SIG-M5 treated with dmso at 0.1 percent for 504 hours (cell line): ENCODE results near the gene ATP2B2.

ENCODE experiments used
- DNase-seq: peaks from one replicate; lab custom pipeline; 2025; ENCODE audit not compliant: unreplicated experiment; lab: John Stamatoyannopoulos, UW

The ATP2B2 gene

GRCh38 chr3:10471054-10471688 is 34.2 kb downstream of the ATP2B2 start:
- DNase-seq: no peak

GRCh38 chr3:10470120-10471053 is 35.0 kb downstream of the ATP2B2 start:
- DNase-seq: no peak

GRCh38 chr3:10469441-10470119 is 35.8 kb downstream of the ATP2B2 start:
- no peak for DNase-seq

- DNase-seq: no peak
Measured at GRCh38 chr3:10468613-10469354, 36.6 kb downstream of the ATP2B2 start.

- no peak for DNase-seq
Measured at GRCh38 chr3:10467904-10468612, 37.3 kb downstream of the ATP2B2 start.

- DNase-seq: no peak
Measured at GRCh38 chr3:10467204-10467603, 38.2 kb downstream of the ATP2B2 start.

- no peak for DNase-seq
Measured at GRCh38 chr3:10466186-10466585, 39.2 kb downstream of the ATP2B2 start.

GRCh38 chr3:10465161-10465560 is 40.2 kb downstream of the ATP2B2 start:
- DNase-seq: no peak

GRCh38 chr3:10463533-10464434 is 41.6 kb downstream of the ATP2B2 start:
- no peak for DNase-seq

- no peak for DNase-seq
Measured at GRCh38 chr3:10462641-10463532, 42.5 kb downstream of the ATP2B2 start.

- DNase-seq: no peak
Measured at GRCh38 chr3:10460951-10461545, 44.3 kb downstream of the ATP2B2 start.

- DNase-seq: peak; percentile 73
Measured at GRCh38 chr3:10459954-10460754, 45.2 kb downstream of the ATP2B2 start.

- no peak for DNase-seq
Measured at GRCh38 chr3:10457560-10457959, 47.8 kb downstream of the ATP2B2 start.

- DNase-seq: no peak
Measured at GRCh38 chr3:10456981-10457380, 48.4 kb downstream of the ATP2B2 start.

- DNase-seq: no peak
Measured at GRCh38 chr3:10455545-10455914, 49.9 kb downstream of the ATP2B2 start.

GRCh38 chr3:10454907-10455544 is 50.4 kb downstream of the ATP2B2 start:
- no peak for DNase-seq
